Skeletal muscle satellite cell (primary cell): Measurements from ENCODE around the gene UFM1. TPM values are rescaled to one million over a fixed set of nuclear protein-coding genes. Genes with fewer than 3 reads are reported as not detected.
"Not testable (repeated sequence)": the region's sequence is repeated elsewhere in the genome, so short reads cannot be mapped to it uniquely, and the experiment has no call there.

Experiments used
- H3K27me3 ChIP-seq: 2 replicates; pipeline ENCODE4 v1.7.0; 2013; ENCODE audit warnings: low read length; ENCODE audit not compliant: control insufficient read depth, insufficient read depth
- H3K36me3 ChIP-seq: 2 replicates; pipeline ENCODE4 v1.7.0; 2013; ENCODE audit warnings: mild to moderate bottlenecking, control low read depth, low read length; ENCODE audit not compliant: insufficient read depth
- H3K4me1 ChIP-seq: 2 replicates; pipeline ENCODE4 v1.7.0; 2013; ENCODE audit warnings: low read length; ENCODE audit not compliant: control insufficient read depth, insufficient read depth
- H3K4me2 ChIP-seq: 2 replicates; pipeline ENCODE4 v1.7.0; 2013; ENCODE audit warnings: mild to moderate bottlenecking, low read length
- H3K4me3 ChIP-seq: 2 replicates; pipeline ENCODE4 v1.7.0; 2013; ENCODE audit warnings: low read length
- H3K9ac ChIP-seq: 2 replicates; pipeline ENCODE4 v1.7.0; 2013; ENCODE audit warnings: mild to moderate bottlenecking, low read depth, low read length, moderate library complexity
- H3K9me3 ChIP-seq: replicated peaks from 2 replicates; pipeline ENCODE4 v1.7.0; 2013; ENCODE audit warnings: mild to moderate bottlenecking, control low read depth, low read length
- total RNA-seq: library from RNA; depleted of rRNA; stranded (reverse); fragments of >200 nt; gene quantifications from 2 replicates; pipeline ENCODE4 v1.2.3, GENCODE V29; 2012; rRNA removed

Gene UFM1
- total RNA-seq: 88.2 and 90.0 TPM in 2 replicates

- H3K4me2 ChIP-seq: peak within 1 kb of the TSS; percentile 88
- no peaks in the 10 kb centered on the region for H3K9me3 ChIP-seq
- peak within 1 kb of the TSS; percentile 92 for H3K4me3 ChIP-seq
- peak within 1 kb of the TSS; percentile 96 for H3K9ac ChIP-seq
- peaks cover 16% of the 10 kb centered on the region for H3K4me1 ChIP-seq
- peaks cover 34% of the 10 kb centered on the region for H3K36me3 ChIP-seq
- no peaks in the 10 kb centered on the region for H3K27me3 ChIP-seq
These were observed at the start of gene UFM1 for GRCh38 chr13:38349390-38350113. Gene UFM1 (plus strand): TSS chr13:38349851. CDS start chr13:38349920, 69 bp downstream.

- Histone ChIP-seq H3K4me1 (no peaks in the 10 kb centered on the region), H3K4me2 (no peak overlapping the region), H3K4me3 (no peak overlapping the region)
These were observed 48.4 kb upstream of the UFM1 start for GRCh38 chr13:38301236-38301635.

GRCh38 chr13:38303816-38304320, 45.8 kb upstream of the UFM1 start:
- H3K27me3 ChIP-seq: no peaks in the 10 kb centered on the region
- no peak overlapping the region for H3K4me2 ChIP-seq
- no peak overlapping the region for H3K9ac ChIP-seq
- no peaks in the 10 kb centered on the region for H3K36me3 ChIP-seq
- no peaks in the 10 kb centered on the region for H3K9me3 ChIP-seq
- H3K4me3 ChIP-seq: no peak overlapping the region
- H3K4me1 ChIP-seq: peaks cover 6% of the 10 kb centered on the region

More at GRCh38 chr13:38301236-38301635, 48.4 kb upstream of the UFM1 start:
- H3K9me3 ChIP-seq: no peaks in the 10 kb centered on the region
- no peaks in the 10 kb centered on the region for H3K27me3 ChIP-seq
- no peaks in the 10 kb centered on the region for H3K36me3 ChIP-seq
- H3K9ac ChIP-seq: no peak overlapping the region

GRCh38 chr13:38308736-38309135, 40.9 kb upstream of the UFM1 start:
- Histone ChIP-seq H3K9me3 (no peaks in the 10 kb centered on the region), H3K9ac (no peak overlapping the region), H3K4me3 (no peak overlapping the region)

GRCh38 chr13:38309397-38309796, 40.3 kb upstream of the UFM1 start:
- Histone ChIP-seq H3K27me3 (no peaks in the 10 kb centered on the region), H3K9ac (no peak overlapping the region), H3K4me2 (no peak overlapping the region), H3K4me1 (peaks cover 9% of the 10 kb centered on the region), H3K9me3 (no peaks in the 10 kb centered on the region), H3K4me3 (no peak overlapping the region), H3K36me3 (no peaks in the 10 kb centered on the region)

More at GRCh38 chr13:38308736-38309135, 40.9 kb upstream of the UFM1 start:
- Histone ChIP-seq H3K27me3 (no peaks in the 10 kb centered on the region), H3K4me2 (no peak overlapping the region), H3K4me1 (peaks cover 9% of the 10 kb centered on the region), H3K36me3 (no peaks in the 10 kb centered on the region)

GRCh38 chr13:38311175-38311574, 38.5 kb upstream of the UFM1 start:
- not testable (repeated sequence) for H3K4me2 ChIP-seq, H3K27me3 ChIP-seq, H3K9ac ChIP-seq, H3K9me3 ChIP-seq, H3K4me1 ChIP-seq, H3K4me3 ChIP-seq, H3K36me3 ChIP-seq

GRCh38 chr13:38316129-38316528, 33.5 kb upstream of the UFM1 start:
- no peaks in the 10 kb centered on the region for H3K27me3 ChIP-seq
- no peaks in the 10 kb centered on the region for H3K36me3 ChIP-seq
- no peaks in the 10 kb centered on the region for H3K9me3 ChIP-seq
- H3K4me2 ChIP-seq: no peak overlapping the region
- H3K4me1 ChIP-seq: no peaks in the 10 kb centered on the region
- no peak overlapping the region for H3K9ac ChIP-seq
- no peak overlapping the region for H3K4me3 ChIP-seq

GRCh38 chr13:38321654-38322053, 28.0 kb upstream of the UFM1 start:
- H3K36me3 ChIP-seq: no peaks in the 10 kb centered on the region
- no peak overlapping the region for H3K4me2 ChIP-seq
- H3K4me1 ChIP-seq: no peaks in the 10 kb centered on the region
- H3K9ac ChIP-seq: no peak overlapping the region
- H3K27me3 ChIP-seq: no peaks in the 10 kb centered on the region
- no peaks in the 10 kb centered on the region for H3K9me3 ChIP-seq
- H3K4me3 ChIP-seq: no peak overlapping the region

- Histone ChIP-seq H3K4me2 (no peak overlapping the region), H3K27me3 (no peaks in the 10 kb centered on the region), H3K4me1 (no peaks in the 10 kb centered on the region), H3K36me3 (no peaks in the 10 kb centered on the region), H3K9ac (no peak overlapping the region), H3K9me3 (no peaks in the 10 kb centered on the region), H3K4me3 (no peak overlapping the region)
These were observed 24.2 kb upstream of the UFM1 start for GRCh38 chr13:38325426-38325825.

GRCh38 chr13:38328699-38329098, 21.0 kb upstream of the UFM1 start:
- no peak overlapping the region for H3K4me3 ChIP-seq
- H3K4me1 ChIP-seq: no peaks in the 10 kb centered on the region
- H3K9me3 ChIP-seq: no peaks in the 10 kb centered on the region
- no peak overlapping the region for H3K4me2 ChIP-seq
- H3K27me3 ChIP-seq: no peaks in the 10 kb centered on the region
- no peak overlapping the region for H3K9ac ChIP-seq
- H3K36me3 ChIP-seq: no peaks in the 10 kb centered on the region

- Histone ChIP-seq H3K27me3 (no peaks in the 10 kb centered on the region), H3K9me3 (no peaks in the 10 kb centered on the region), H3K4me1 (no peaks in the 10 kb centered on the region), H3K4me3 (no peak overlapping the region), H3K4me2 (no peak overlapping the region), H3K9ac (no peak overlapping the region), H3K36me3 (no peaks in the 10 kb centered on the region)
These were observed 14.8 kb upstream of the UFM1 start for GRCh38 chr13:38334845-38335244.

GRCh38 chr13:38338089-38338488, 11.6 kb upstream of the UFM1 start:
- Histone ChIP-seq H3K4me3 (no peak overlapping the region), H3K27me3 (no peaks in the 10 kb centered on the region), H3K4me1 (no peaks in the 10 kb centered on the region), H3K36me3 (no peaks in the 10 kb centered on the region), H3K9me3 (no peaks in the 10 kb centered on the region), H3K9ac (no peak overlapping the region), H3K4me2 (no peak overlapping the region)
